GM12878 (cell line): ENCODE measurements around the gene CREB5. TPM values are rescaled to one million over a fixed set of nuclear protein-coding genes. Genes with fewer than 3 reads are reported as not detected.

Experiments used
- ATAC-seq: fragments of 200-7000 bp; cut with Tn5 transposase; 3 replicates; pipeline ENCODE4 v1.9.1; 2020; ENCODE audit warnings: mild to moderate bottlenecking, moderate library complexity
- BruUV-seq: library from RNA; stranded (reverse); fragments of 400-500 nt; replicated peaks from 2 replicates; lab custom pipeline; 2021; lab: Mats Ljungman, UMichigan
- CTCF ChIA-PET: fragments of 300-600 bp; sonication (Branson Sonifier 250); formaldehyde crosslinking; extraction: SDS; loops from one replicate; lab custom pipeline; 2021; ENCODE audit warnings: inconsistent platforms; lab: Yijun Ruan, JAX
- POLR2A ChIA-PET: fragments of 350-600 bp; formaldehyde crosslinking; extraction: SDS; loops from one replicate; lab custom pipeline; 2021; ENCODE audit warnings: inconsistent platforms; lab: Charles Lee
- RAD21 ChIA-PET: fragments of 300-600 bp; sonication (Branson Sonifier 250); formaldehyde crosslinking; loops from one replicate; lab custom pipeline; 2023; ENCODE audit warnings: antibody characterized with exemption; ENCODE audit not compliant: unreplicated experiment; lab: Charles Lee
- SMC1A ChIA-PET: fragments of 300-600 bp; sonication (Branson Sonifier 250); formaldehyde crosslinking; loops from one replicate; lab custom pipeline; 2023; ENCODE audit not compliant: unreplicated experiment, uncharacterized antibody; lab: Charles Lee
- DNase-seq: peaks from one replicate; pipeline ENCODE4 v3.0.0-alpha.2; 2011; ENCODE audit warnings: low read depth, low spot score
- FAIRE-seq: peaks from 3 replicates; lab custom pipeline; 2011; peaks lifted over from hg19 to GRCh38; lab: Jason Lieb, UNC
- H2AFZ ChIP-seq: 2 replicates; pipeline ENCODE4 v1.6.0; 2011; ENCODE audit warnings: low read depth, low read length, control low read depth; ENCODE audit not compliant: control insufficient read depth
- H3K27ac ChIP-seq: 2 replicates; pipeline ENCODE4 v1.5.1; 2011; ENCODE audit warnings: control low read depth; ENCODE audit not compliant: control insufficient read depth, insufficient read depth
- H3K27me3 ChIP-seq, 2 experiments: replicated peaks in 1 of 2; 2 replicates each; pipeline versions ENCODE4 v1.6.0 to v1.6.1; 2011; ENCODE audit warnings: low read length in 1 of 2; ENCODE audit not compliant: control insufficient read depth in 2 of 2, insufficient read depth in 2 of 2
- H3K36me3 ChIP-seq, 2 experiments: 2 replicates each; pipeline ENCODE4 v1.5.1; 2011; ENCODE audit warnings: low read length in 1 of 2; ENCODE audit not compliant: control insufficient read depth in 2 of 2, insufficient read depth in 2 of 2
- H3K4me1 ChIP-seq: 2 replicates; pipeline ENCODE4 v1.6.1; 2011; ENCODE audit warnings: mild to moderate bottlenecking, low read length, moderate library complexity, mixed read lengths; ENCODE audit not compliant: control insufficient read depth, insufficient read depth
- H3K4me2 ChIP-seq: 2 replicates; pipeline ENCODE4 v1.6.0; 2011; ENCODE audit warnings: control low read depth; ENCODE audit not compliant: control insufficient read depth, insufficient read depth
- H3K4me3 ChIP-seq: fragments of 200-600 bp; sonication (generic); 2 replicates; pipeline ENCODE4 v1.5.1; 2016
- H3K79me2 ChIP-seq: 2 replicates; pipeline ENCODE4 v1.6.0; 2011; ENCODE audit warnings: low read length; ENCODE audit not compliant: control insufficient read depth, insufficient read depth
- H3K9ac ChIP-seq: 2 replicates; pipeline ENCODE4 v1.8.0; 2011; ENCODE audit warnings: low read length, control low read depth, mixed read lengths; ENCODE audit not compliant: control insufficient read depth, insufficient read depth
- H3K9me3 ChIP-seq: replicated peaks from 3 replicates; pipeline ENCODE4 v1.5.1; 2011; ENCODE audit warnings: mild to moderate bottlenecking, low read length; ENCODE audit not compliant: control insufficient read depth, insufficient read depth
- H4K20me1 ChIP-seq: 2 replicates; pipeline ENCODE4 v1.6.0; 2011; ENCODE audit not compliant: control insufficient read depth, insufficient read depth
- BCL3 ChIP-seq: IDR thresholded peaks from 2 replicates; pipeline ENCODE4 v1.6.1; 2011; ENCODE audit warnings: borderline replicate concordance, low read depth, mild to moderate bottlenecking, moderate library complexity, low read length; ENCODE audit not compliant: insufficient read depth, poor library complexity, severe bottlenecking
- MLLT1 ChIP-seq: fragments of 450-650 bp; IDR thresholded peaks from 2 replicates; pipeline ENCODE4 v1.6.1; 2016; ENCODE audit warnings: mild to moderate bottlenecking
- REST ChIP-seq: IDR thresholded peaks from 2 replicates; pipeline ENCODE4 v1.6.1; 2012; ENCODE audit warnings: mild to moderate bottlenecking, low read depth, low read length
- SPI1 ChIP-seq: IDR thresholded peaks from 2 replicates; pipeline ENCODE4 v1.6.1; 2011; ENCODE audit warnings: low read depth, mild to moderate bottlenecking, low read length, moderate library complexity, borderline replicate concordance; ENCODE audit not compliant: insufficient read depth
- WGBS: methylation state at CpG from one replicate; pipeline ENCODE4 v1.1.6; 2016; ENCODE audit warnings: low lambda C conversion rate; ENCODE audit not compliant: insufficient replicate concordance, insufficient coverage; ENCODE audit errors: missing lambda C conversion rate; 5-methylcytosine and 5-hydroxymethylcytosine counted together
- in situ Hi-C: fragments of 300-500 bp; cut with MboI; formaldehyde crosslinking; loops from 9 replicates; pipeline ENCODE4 v1.14.3; 2018; ENCODE audit warnings: mixed read lengths
- intact Hi-C: fragments of 100-400 bp; cut with micrococcal nuclease; formaldehyde crosslinking; loops from one replicate; pipeline ENCODE4 v1.14.2; 2022; ENCODE audit not compliant: unreplicated experiment
- polyA plus RNA-seq, 11 experiments: library from polyadenylated mRNA; depleted of rRNA in 4 of 11; unstranded in 6 of 11; stranded (reverse) in 5 of 11; fragments of >200 nt; fragmentation: Nextera tagmentation in 4 of 11; fragmentation: Illumina TruSeq in 1 of 11; extraction: Ambion mirVana in 4 of 11; extraction: Trizol in 1 of 11; gene quantifications; 1 replicate in 1 of 11; 2 replicates in 10 of 11; pipeline versions ENCODE4 v1.2.1 to v1.2.3, GENCODE V29; 2011 to 2016; ENCODE audit warnings: inconsistent platforms in 2 of 11, missing spikeins in 2 of 11, low read depth in 1 of 11
- total RNA-seq, 4 experiments: library from RNA; depleted of rRNA in 3 of 4; stranded (reverse); fragments of >200 nt in 3 of 4; fragmentation: Illumina TruSeq in 1 of 4; extraction: Trizol in 1 of 4; gene quantifications; 2 replicates each; pipeline versions ENCODE4 v1.2.1 to v1.2.3, GENCODE V29; 2013 to 2021
- TF ChIP-seq, protein P1 (sequence below): fragments of 450-650 bp; IDR thresholded peaks from 2 replicates; pipeline ENCODE4 v1.6.1; 2016; ENCODE audit warnings: mild to moderate bottlenecking, moderate library complexity, borderline replicate concordance

Gene CREB5
- total and polyA plus RNA-seq, 10 of the 15 experiments (the other 5 are each of a cell fraction or from before 2014, with no cell fraction given), result 12.9 to 74.1 (median 53.0) TPM

DNA sequence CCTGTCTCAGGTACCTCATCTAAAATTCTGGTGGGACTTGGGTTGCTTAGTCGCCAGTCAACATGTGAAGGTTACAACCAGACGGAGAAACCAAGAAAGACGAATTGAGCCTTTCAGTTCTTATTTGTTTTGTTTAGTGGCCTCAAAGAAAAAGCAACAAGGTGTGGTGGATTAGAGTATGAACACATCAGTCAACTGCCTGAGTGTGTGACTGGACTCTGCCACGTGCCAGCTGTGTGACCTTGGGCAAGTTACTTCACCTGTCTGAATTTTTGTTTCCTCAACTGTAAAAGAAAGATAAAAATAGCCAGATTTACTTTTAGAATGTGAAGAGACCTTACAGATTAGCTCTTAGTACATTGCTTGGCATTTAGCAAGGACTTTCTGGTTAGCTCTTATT, 259.2 kb downstream of the CREB5 start:
- in situ Hi-C loops, result no loop called here
- WGBS, result 50% methylated on average over 4 of the region's 4 CpGs
- no peak overlapping the region for H2AFZ ChIP-seq
- H3K27ac ChIP-seq, result no peak overlapping the region
- RAD21 ChIA-PET, result no interaction called here
- no peaks in the 10 kb centered on the region for H3K27me3 ChIP-seq
- no peaks in the 10 kb centered on the region for H4K20me1 ChIP-seq
- H3K4me2 ChIP-seq, result no peak overlapping the region
- no peaks in the 10 kb centered on the region for H3K9me3 ChIP-seq
- POLR2A ChIA-PET, result no interaction called here
- FAIRE-seq, result no peak
- TF ChIP-seq BCL3 (no peak), SPI1 (no peak), MLLT1 (no peak), REST (no peak)
- TF ChIP-seq, protein P1, sequence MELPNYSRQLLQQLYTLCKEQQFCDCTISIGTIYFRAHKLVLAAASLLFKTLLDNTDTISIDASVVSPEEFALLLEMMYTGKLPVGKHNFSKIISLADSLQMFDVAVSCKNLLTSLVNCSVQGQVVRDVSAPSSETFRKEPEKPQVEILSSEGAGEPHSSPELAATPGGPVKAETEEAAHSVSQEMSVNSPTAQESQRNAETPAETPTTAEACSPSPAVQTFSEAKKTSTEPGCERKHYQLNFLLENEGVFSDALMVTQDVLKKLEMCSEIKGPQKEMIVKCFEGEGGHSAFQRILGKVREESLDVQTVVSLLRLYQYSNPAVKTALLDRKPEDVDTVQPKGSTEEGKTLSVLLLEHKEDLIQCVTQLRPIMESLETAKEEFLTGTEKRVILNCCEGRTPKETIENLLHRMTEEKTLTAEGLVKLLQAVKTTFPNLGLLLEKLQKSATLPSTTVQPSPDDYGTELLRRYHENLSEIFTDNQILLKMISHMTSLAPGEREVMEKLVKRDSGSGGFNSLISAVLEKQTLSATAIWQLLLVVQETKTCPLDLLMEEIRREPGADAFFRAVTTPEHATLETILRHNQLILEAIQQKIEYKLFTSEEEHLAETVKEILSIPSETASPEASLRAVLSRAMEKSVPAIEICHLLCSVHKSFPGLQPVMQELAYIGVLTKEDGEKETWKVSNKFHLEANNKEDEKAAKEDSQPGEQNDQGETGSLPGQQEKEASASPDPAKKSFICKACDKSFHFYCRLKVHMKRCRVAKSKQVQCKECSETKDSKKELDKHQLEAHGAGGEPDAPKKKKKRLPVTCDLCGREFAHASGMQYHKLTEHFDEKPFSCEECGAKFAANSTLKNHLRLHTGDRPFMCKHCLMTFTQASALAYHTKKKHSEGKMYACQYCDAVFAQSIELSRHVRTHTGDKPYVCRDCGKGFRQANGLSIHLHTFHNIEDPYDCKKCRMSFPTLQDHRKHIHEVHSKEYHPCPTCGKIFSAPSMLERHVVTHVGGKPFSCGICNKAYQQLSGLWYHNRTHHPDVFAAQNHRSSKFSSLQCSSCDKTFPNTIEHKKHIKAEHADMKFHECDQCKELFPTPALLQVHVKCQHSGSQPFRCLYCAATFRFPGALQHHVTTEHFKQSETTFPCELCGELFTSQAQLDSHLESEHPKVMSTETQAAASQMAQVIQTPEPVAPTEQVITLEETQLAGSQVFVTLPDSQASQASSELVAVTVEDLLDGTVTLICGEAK, result no peak
- TF ChIP-seq, all 136 proteins: peak for 0
- SMC1A ChIA-PET, result interaction anchor here (0.5 to 1.1 kb wide), 6 partner anchors 30 to 517 kb away, joined by 3 to 5 read pairs (median 3); partner anchors contain the start of gene CREB5
- H3K36me3 ChIP-seq, result no peaks in the 10 kb centered on the region; a peak in 1 of 4 replicates
- no peak overlapping the region for H3K4me3 ChIP-seq
- CTCF ChIA-PET, result no interaction called here
- no peaks in the 10 kb centered on the region for H3K4me1 ChIP-seq
- BruUV-seq, result no TSS peak
- no peak for DNase-seq
- peak; percentile 54 for ATAC-seq
- intact Hi-C loops, result no loop called here
- H3K9ac ChIP-seq, result no peak overlapping the region
- H3K79me2 ChIP-seq, result no peaks in the 10 kb centered on the region
